Measurements from ENCODE around the gene CAMKK2.

The CAMKK2 gene

DNA sequence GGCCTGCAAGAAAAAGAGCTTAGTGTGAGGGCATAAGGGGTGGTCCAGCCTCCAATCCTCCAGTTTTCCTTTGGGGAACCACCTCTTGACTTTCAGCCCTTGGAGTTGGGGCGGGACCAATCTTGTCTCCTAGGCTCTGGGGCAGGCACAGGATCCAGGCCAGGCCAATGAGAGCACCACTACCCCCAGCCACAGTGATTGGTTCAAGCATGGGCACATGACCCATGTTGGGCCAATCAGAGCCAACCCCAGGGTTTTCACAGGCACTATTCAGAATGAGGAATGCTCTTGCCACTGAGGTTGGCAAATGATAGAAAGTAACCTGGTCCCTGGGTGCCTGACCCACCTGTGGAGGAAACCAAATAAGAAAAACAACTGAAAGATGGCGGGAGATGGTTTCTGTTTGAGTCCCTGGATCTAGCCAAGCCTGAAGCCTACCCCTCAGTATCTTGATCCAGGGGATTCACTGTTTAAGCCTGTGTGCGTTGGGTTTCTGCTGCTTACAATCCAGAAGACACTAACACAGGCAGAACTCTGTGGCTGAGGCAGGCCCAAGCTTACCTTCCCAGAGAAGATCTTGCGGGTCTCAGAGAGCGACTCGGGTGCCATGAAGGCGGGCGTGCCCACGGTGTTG lies 43.7 kb downstream of the CAMKK2 start:
- H3K4me3 ChIP-seq (ENCODE audit: low read depth in 1 of 2, low read length in 2 of 2) = no peak overlapping the region
- no peaks in the 10 kb centered on the region for H3K27me3 ChIP-seq (ENCODE audit: control insufficient read depth in 1 of 2, insufficient read depth in 2 of 2, low read length in 2 of 2)
- no peak overlapping the region for H3K27ac ChIP-seq (ENCODE audit: low read depth, low read length)
- no peak overlapping the region for H3K9ac ChIP-seq (ENCODE audit: low read depth in 1 of 2, low read length in 2 of 2)
- H3K4me1 ChIP-seq (ENCODE audit: control insufficient read depth in 1 of 2, insufficient read depth in 2 of 2, low read length in 2 of 2) = no peaks in the 10 kb centered on the region
- H3K9me3 ChIP-seq (ENCODE audit: control insufficient read depth in 1 of 2, low read length in 2 of 2) = no peaks in the 10 kb centered on the region
- H3K36me3 ChIP-seq (ENCODE audit: control insufficient read depth in 1 of 2, insufficient read depth in 2 of 2, low read length in 2 of 2) = peaks cover 31 to 78% of the 10 kb centered on the region in 2 donors

DNA sequence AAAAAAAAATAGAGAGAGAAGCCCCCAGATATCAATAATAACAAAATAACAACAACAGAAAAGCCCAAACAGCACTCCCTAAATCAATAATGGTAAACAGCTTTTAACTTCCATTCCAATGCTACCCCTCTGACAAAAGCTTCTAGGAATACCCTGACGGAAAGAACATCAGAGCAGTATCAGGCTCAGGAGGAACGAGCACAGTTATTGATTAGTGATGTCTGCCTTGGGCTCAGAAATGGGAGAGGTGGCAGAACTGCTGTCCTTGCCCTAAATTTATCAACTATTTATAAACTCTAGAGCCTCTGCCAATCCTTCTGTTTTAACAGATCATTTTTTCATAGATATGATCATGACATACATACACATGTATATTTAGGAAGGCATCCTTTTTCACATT lies 44.7 kb downstream of the CAMKK2 start:
- Histone ChIP-seq H3K9ac (ENCODE audit: low read depth in 1 of 2, low read length in 2 of 2) (no peak overlapping the region), H3K9me3 (ENCODE audit: control insufficient read depth in 1 of 2, low read length in 2 of 2) (no peaks in the 10 kb centered on the region), H3K36me3 (ENCODE audit: control insufficient read depth in 1 of 2, insufficient read depth in 2 of 2, low read length in 2 of 2) (peaks cover 38 to 88% of the 10 kb centered on the region in 2 donors), H3K27me3 (ENCODE audit: control insufficient read depth in 1 of 2, insufficient read depth in 2 of 2, low read length in 2 of 2) (no peaks in the 10 kb centered on the region), H3K4me3 (ENCODE audit: low read depth in 1 of 2, low read length in 2 of 2) (no peak overlapping the region), H3K27ac (ENCODE audit: low read depth, low read length) (no peak overlapping the region), H3K4me1 (ENCODE audit: control insufficient read depth in 1 of 2, insufficient read depth in 2 of 2, low read length in 2 of 2) (no peaks in the 10 kb centered on the region)

DNA sequence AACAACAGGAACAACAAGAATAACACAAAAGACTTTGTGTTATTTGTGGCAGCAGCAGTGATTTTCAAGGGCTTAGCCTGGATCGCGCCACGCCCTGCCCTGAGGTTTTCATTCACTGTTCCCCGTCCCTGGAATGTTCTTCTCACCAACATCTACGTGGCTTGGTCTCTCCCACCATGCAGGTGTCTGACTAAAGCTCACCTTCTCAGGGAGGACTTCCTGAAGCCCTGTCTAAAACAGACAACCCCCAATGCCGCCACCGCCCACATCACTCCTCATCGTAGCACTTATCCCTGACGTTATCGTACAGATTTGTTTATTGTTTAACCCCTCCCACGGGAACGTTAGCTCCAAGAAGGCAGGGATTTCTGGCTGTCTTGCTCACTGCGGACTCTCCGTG lies 46.1 kb downstream of the CAMKK2 start:
- no peak overlapping the region for H3K9ac ChIP-seq (ENCODE audit: low read depth in 1 of 2, low read length in 2 of 2)
- H3K27me3 ChIP-seq (ENCODE audit: control insufficient read depth in 1 of 2, insufficient read depth in 2 of 2, low read length in 2 of 2) = no peaks in the 10 kb centered on the region
- no peak overlapping the region for H3K27ac ChIP-seq (ENCODE audit: low read depth, low read length)
- no peaks in the 10 kb centered on the region for H3K9me3 ChIP-seq (ENCODE audit: control insufficient read depth in 1 of 2, low read length in 2 of 2)
- no peak overlapping the region for H3K4me3 ChIP-seq (ENCODE audit: low read depth in 1 of 2, low read length in 2 of 2)
- H3K4me1 ChIP-seq (ENCODE audit: control insufficient read depth in 1 of 2, insufficient read depth in 2 of 2, low read length in 2 of 2) = no peaks in the 10 kb centered on the region
- peaks cover 38 to 84% of the 10 kb centered on the region in 2 donors for H3K36me3 ChIP-seq (ENCODE audit: control insufficient read depth in 1 of 2, insufficient read depth in 2 of 2, low read length in 2 of 2)

DNA sequence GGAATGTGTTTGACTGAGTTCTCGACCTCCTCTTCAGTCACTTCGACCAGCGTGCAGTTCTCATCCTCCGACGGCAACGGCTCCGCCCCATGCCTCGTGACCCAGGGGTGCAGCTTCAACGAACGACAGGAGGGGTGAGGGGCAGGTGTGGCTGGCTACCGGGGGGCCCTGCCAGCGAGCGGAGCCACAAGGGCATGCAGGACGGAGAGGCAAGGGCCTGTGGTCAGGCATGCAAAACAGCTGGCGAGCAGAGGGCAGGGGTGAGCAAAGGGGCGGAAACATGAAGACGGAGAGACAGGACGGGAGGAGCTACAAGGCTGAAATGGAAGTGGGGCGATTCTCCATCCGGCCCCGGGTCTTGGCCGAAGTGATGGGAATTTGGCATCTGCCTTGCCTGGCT lies 47.9 kb downstream of the CAMKK2 start:
- Histone ChIP-seq H3K9ac (ENCODE audit: low read depth in 1 of 2, low read length in 2 of 2) (no peak overlapping the region), H3K4me3 (ENCODE audit: low read depth in 1 of 2, low read length in 2 of 2) (no peak overlapping the region), H3K36me3 (ENCODE audit: control insufficient read depth in 1 of 2, insufficient read depth in 2 of 2, low read length in 2 of 2) (peaks cover 49 to 86% of the 10 kb centered on the region in 2 donors), H3K27ac (ENCODE audit: low read depth, low read length) (no peak overlapping the region), H3K27me3 (ENCODE audit: control insufficient read depth in 1 of 2, insufficient read depth in 2 of 2, low read length in 2 of 2) (no peaks in the 10 kb centered on the region), H3K9me3 (ENCODE audit: control insufficient read depth in 1 of 2, low read length in 2 of 2) (no peaks in the 10 kb centered on the region), H3K4me1 (ENCODE audit: control insufficient read depth in 1 of 2, insufficient read depth in 2 of 2, low read length in 2 of 2) (no peaks in the 10 kb centered on the region)

DNA sequence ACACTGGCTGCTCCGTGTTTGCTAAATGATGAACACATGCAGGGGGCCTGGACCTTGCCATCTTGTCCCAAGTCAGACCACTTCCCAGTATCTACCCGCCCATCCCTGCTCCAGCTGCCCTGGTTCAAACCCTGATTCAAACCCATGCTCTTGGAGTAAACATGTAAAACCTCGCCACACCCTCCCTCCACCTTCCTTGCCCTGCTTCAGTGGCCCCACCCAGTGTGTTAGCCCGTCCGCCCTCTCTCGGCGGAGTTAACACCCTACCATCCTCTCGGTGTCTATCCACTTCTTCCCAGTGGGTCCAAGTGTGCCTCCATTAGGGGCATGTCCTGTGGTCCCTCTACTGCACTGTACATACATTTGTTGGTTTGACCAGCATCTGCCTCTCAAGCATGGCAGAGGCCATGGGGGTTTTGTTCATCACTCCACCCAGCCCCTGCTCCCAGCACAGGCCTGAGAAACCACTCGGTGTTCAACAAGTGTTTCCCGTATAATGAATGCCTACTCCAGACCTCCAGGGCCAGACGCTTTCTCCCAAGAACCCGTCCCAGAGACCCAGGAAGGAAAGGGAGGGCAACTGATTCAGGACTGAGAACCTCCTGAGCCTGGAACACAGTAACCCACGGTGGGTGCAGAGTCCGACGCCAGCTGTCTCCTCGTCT lies 49.5 kb downstream of the CAMKK2 start:
- H3K27ac ChIP-seq (ENCODE audit: low read depth, low read length) = no peak overlapping the region
- H3K4me3 ChIP-seq (ENCODE audit: low read depth in 1 of 2, low read length in 2 of 2) = no peak overlapping the region
- H3K4me1 ChIP-seq (ENCODE audit: control insufficient read depth in 1 of 2, insufficient read depth in 2 of 2, low read length in 2 of 2) = no peaks in the 10 kb centered on the region
- H3K9me3 ChIP-seq (ENCODE audit: control insufficient read depth in 1 of 2, low read length in 2 of 2) = no peaks in the 10 kb centered on the region
- peaks cover 41 to 76% of the 10 kb centered on the region in 2 donors for H3K36me3 ChIP-seq (ENCODE audit: control insufficient read depth in 1 of 2, insufficient read depth in 2 of 2, low read length in 2 of 2)
- no peak overlapping the region for H3K9ac ChIP-seq (ENCODE audit: low read depth in 1 of 2, low read length in 2 of 2)
- no peaks in the 10 kb centered on the region for H3K27me3 ChIP-seq (ENCODE audit: control insufficient read depth in 1 of 2, insufficient read depth in 2 of 2, low read length in 2 of 2)

DNA sequence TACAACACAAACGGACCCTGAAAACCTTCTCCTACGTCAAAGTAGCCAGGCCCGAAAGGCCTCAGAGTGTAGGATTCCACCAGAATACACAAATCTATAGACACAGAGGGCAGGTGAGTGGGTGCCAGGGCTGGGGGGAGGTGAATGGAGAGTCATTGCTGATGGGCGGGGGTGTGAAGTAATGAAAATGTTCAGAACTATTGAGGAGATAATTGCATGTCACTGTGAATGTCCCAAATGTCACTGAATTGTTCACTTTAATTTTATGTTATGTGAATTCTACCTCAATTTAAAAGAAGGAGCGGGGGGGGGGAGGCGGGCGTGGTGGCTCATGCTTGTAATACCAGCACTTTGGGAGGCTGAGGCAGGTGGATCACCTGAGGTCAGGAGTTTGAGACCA lies 50.6 kb downstream of the CAMKK2 start:
- peaks cover 41 to 71% of the 10 kb centered on the region in 2 donors for H3K36me3 ChIP-seq (ENCODE audit: control insufficient read depth in 1 of 2, insufficient read depth in 2 of 2, low read length in 2 of 2)
- H3K9me3 ChIP-seq (ENCODE audit: control insufficient read depth in 1 of 2, low read length in 2 of 2) = no peaks in the 10 kb centered on the region
- H3K27me3 ChIP-seq (ENCODE audit: control insufficient read depth in 1 of 2, insufficient read depth in 2 of 2, low read length in 2 of 2) = no peaks in the 10 kb centered on the region
- H3K4me3 ChIP-seq (ENCODE audit: low read depth in 1 of 2, low read length in 2 of 2) = no peak overlapping the region
- H3K27ac ChIP-seq (ENCODE audit: low read depth, low read length) = no peak overlapping the region
- H3K4me1 ChIP-seq (ENCODE audit: control insufficient read depth in 1 of 2, insufficient read depth in 2 of 2, low read length in 2 of 2) = peaks cover 7% of the 10 kb centered on the region in 2 donors
- H3K9ac ChIP-seq (ENCODE audit: low read depth in 1 of 2, low read length in 2 of 2) = no peak overlapping the region

DNA sequence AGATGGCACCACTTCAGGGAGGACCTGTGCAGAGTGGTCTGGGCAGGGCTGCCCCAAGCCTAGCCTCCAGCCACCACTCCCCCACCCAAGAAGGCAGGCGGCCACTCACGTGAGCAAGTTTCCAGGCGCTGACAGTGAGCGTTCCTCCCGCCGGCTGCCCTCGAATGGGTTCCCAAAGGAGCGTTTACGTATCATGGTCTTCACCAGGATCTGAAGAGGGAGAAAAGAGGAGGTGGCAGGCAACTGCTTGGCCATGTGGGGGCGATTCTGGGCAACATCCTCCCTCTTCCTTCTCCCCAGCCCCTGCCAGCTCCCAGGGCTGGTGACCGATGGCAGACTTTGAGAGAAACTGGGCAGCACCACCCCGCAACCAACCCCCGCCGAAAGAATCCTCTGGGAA lies 51.5 kb downstream of the CAMKK2 start:
- no peak overlapping the region for H3K4me3 ChIP-seq (ENCODE audit: low read depth in 1 of 2, low read length in 2 of 2)
- no peaks in the 10 kb centered on the region for H3K9me3 ChIP-seq (ENCODE audit: control insufficient read depth in 1 of 2, low read length in 2 of 2)
- peaks cover 9 to 12% of the 10 kb centered on the region in 2 donors for H3K4me1 ChIP-seq (ENCODE audit: control insufficient read depth in 1 of 2, insufficient read depth in 2 of 2, low read length in 2 of 2)
- no peak overlapping the region for H3K9ac ChIP-seq (ENCODE audit: low read depth in 1 of 2, low read length in 2 of 2)
- no peak overlapping the region for H3K27ac ChIP-seq (ENCODE audit: low read depth, low read length)
- no peaks in the 10 kb centered on the region for H3K27me3 ChIP-seq (ENCODE audit: control insufficient read depth in 1 of 2, insufficient read depth in 2 of 2, low read length in 2 of 2)
- peaks cover 35 to 67% of the 10 kb centered on the region in 2 donors for H3K36me3 ChIP-seq (ENCODE audit: control insufficient read depth in 1 of 2, insufficient read depth in 2 of 2, low read length in 2 of 2)

DNA sequence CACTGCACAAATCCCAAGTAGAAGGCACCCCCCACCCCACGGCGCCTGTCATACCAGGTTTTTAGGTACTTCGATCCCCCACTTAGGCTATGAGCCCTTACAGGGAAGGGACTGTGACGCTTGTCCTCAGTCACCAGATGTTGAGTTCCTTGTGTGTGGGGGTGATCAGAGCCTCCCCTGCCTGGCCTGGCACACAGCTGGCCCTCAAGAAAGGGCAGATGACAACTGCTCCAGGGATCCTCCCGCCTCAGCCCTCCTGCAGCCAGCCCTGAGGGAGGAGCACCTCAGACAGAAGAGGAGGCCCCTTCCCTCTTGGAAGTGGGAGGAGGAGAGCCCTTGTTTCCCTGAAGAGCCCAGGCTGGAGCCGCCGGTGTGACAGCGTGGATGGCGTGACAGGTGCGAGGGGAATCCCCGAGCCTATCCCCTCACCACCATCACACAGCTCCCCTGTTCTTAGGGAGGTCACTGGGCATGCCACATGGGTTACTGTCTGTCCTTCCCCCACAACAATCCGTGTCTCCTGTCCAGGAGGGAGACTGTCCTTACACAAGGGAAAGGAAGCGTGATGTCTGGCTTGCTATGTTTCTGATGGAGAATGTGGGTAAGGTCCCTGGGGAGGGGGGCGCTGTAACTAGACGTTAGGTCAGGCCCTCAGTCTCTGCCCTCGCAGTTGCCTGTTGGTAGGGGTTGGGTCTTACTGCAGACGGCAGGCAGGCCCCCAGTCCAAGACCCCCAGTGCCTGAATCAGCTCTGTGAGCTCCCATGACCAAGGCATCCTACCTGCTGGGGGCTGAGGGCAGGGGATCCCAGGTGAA lies 55.1 kb downstream of the CAMKK2 start:
- no peaks in the 10 kb centered on the region for H3K9me3 ChIP-seq (ENCODE audit: control insufficient read depth in 1 of 2, low read length in 2 of 2)
- no peaks in the 10 kb centered on the region for H3K27me3 ChIP-seq (ENCODE audit: control insufficient read depth in 1 of 2, insufficient read depth in 2 of 2, low read length in 2 of 2)
- H3K4me3 ChIP-seq (ENCODE audit: low read depth in 1 of 2, low read length in 2 of 2) = no peak overlapping the region
- H3K27ac ChIP-seq (ENCODE audit: low read depth, low read length) = no peak overlapping the region
- peaks cover 23 to 54% of the 10 kb centered on the region in 2 donors for H3K36me3 ChIP-seq (ENCODE audit: control insufficient read depth in 1 of 2, insufficient read depth in 2 of 2, low read length in 2 of 2)
- H3K4me1 ChIP-seq (ENCODE audit: control insufficient read depth in 1 of 2, insufficient read depth in 2 of 2, low read length in 2 of 2) = peaks cover 14 to 16% of the 10 kb centered on the region in 2 donors
- H3K9ac ChIP-seq (ENCODE audit: low read depth in 1 of 2, low read length in 2 of 2) = peak overlapping the region in 1 of 2 donors; percentile 35

DNA sequence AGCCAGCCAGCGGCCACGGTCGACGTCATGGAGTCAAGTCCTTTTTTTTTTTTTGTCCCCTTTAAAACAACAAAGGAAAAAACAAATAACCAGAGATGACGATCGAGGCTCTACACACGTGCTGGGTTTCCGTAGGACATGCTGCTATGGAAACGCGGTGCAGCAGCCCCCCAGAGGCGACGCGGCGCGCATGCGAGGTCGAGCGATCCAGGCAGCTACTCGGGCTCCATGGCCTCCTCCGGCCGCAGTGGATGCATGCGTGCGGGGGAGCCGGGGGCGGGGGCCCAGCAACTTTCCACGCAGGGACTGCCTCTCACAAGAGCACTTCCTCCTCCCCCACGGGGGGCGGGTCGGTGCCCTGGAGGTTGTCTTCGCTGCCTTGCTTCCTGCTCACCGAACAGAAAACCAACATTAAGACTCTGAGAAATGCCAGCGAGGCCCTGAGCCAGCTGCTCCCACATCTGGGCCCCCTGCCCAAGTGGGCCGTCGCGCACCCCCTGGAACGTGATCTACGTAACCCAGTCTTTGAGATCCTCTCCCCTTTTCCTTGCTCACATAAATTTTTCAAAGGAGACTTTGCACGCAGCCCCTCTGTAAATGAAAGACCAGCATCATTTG lies 55.9 kb downstream of the CAMKK2 start:
- Histone ChIP-seq H3K27me3 (ENCODE audit: control insufficient read depth in 1 of 2, insufficient read depth in 2 of 2, low read length in 2 of 2) (no peaks in the 10 kb centered on the region), H3K4me3 (ENCODE audit: low read depth in 1 of 2, low read length in 2 of 2) (peak overlapping the region in 1 of 2 donors; percentile 36), H3K36me3 (ENCODE audit: control insufficient read depth in 1 of 2, insufficient read depth in 2 of 2, low read length in 2 of 2) (peaks cover 23 to 59% of the 10 kb centered on the region in 2 donors), H3K27ac (ENCODE audit: low read depth, low read length) (peak overlapping the region; percentile 26), H3K9ac (ENCODE audit: low read depth in 1 of 2, low read length in 2 of 2) (peak overlapping the region in 1 of 2 donors; percentile 35), H3K4me1 (ENCODE audit: control insufficient read depth in 1 of 2, insufficient read depth in 2 of 2, low read length in 2 of 2) (peaks cover 14 to 16% of the 10 kb centered on the region in 2 donors), H3K9me3 (ENCODE audit: control insufficient read depth in 1 of 2, low read length in 2 of 2) (no peaks in the 10 kb centered on the region)

DNA sequence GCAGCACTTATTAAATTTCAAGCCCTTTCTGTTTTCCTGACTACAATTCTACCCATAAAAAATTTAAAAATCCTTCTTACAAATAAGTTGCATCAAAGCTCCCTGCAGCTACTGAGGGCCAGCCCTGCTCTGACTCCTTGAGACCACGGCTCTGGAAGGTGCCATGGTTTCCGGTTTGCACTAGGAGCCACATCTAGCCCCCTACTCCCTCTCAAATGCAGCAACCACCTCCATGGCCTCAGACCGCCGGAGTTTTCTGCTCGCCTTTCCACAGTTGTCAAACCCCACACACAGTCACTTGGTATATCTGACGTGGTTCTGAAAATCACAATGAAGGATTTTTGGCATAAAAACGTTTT lies 56.5 kb downstream of the CAMKK2 start:
- H3K4me1 ChIP-seq (ENCODE audit: control insufficient read depth in 1 of 2, insufficient read depth in 2 of 2, low read length in 2 of 2) = peaks cover 14 to 16% of the 10 kb centered on the region in 2 donors
- peaks cover 22 to 55% of the 10 kb centered on the region in 2 donors for H3K36me3 ChIP-seq (ENCODE audit: control insufficient read depth in 1 of 2, insufficient read depth in 2 of 2, low read length in 2 of 2)
- H3K9ac ChIP-seq (ENCODE audit: low read depth in 1 of 2, low read length in 2 of 2) = no peak overlapping the region
- no peaks in the 10 kb centered on the region for H3K9me3 ChIP-seq (ENCODE audit: control insufficient read depth in 1 of 2, low read length in 2 of 2)
- H3K4me3 ChIP-seq (ENCODE audit: low read depth in 1 of 2, low read length in 2 of 2) = no peak overlapping the region
- no peak overlapping the region for H3K27ac ChIP-seq (ENCODE audit: low read depth, low read length)
- no peaks in the 10 kb centered on the region for H3K27me3 ChIP-seq (ENCODE audit: control insufficient read depth in 1 of 2, insufficient read depth in 2 of 2, low read length in 2 of 2)

Measured in duodenal mucosa (tissue), 2 donors.